GM19468 (cell line): ENCODE results near the gene C17orf107.

ENCODE experiments used
- ATAC-seq: cut with Tn5 transposase; IDR thresholded peaks from one replicate; pipeline ENCODE4 v1.9.1; 2021; ENCODE audit warnings: mild to moderate bottlenecking, moderate library complexity, moderate number of reproducible peaks; ENCODE audit not compliant: unreplicated experiment; ENCODE audit errors: extremely low read depth

C17orf107 gene

GRCh38 chr17:4870855-4871254, 28.5 kb upstream of the C17orf107 start:
- ATAC-seq, result no peak

GRCh38 chr17:4872786-4873185, 26.6 kb upstream of the C17orf107 start:
- no peak for ATAC-seq

GRCh38 chr17:4877089-4877488, 22.2 kb upstream of the C17orf107 start:
- ATAC-seq, result no peak

- no peak for ATAC-seq
These were observed 19.7 kb upstream of the C17orf107 start for GRCh38 chr17:4879601-4880000.

GRCh38 chr17:4880857-4881256, 18.5 kb upstream of the C17orf107 start:
- no peak for ATAC-seq

GRCh38 chr17:4881761-4882555, 17.4 kb upstream of the C17orf107 start:
- ATAC-seq, result no peak

- ATAC-seq, result no peak
These were observed 14.8 kb upstream of the C17orf107 start for GRCh38 chr17:4884489-4884888.

GRCh38 chr17:4886830-4887229, 12.5 kb upstream of the C17orf107 start:
- no peak for ATAC-seq

- no peak for ATAC-seq
These were observed 11.8 kb upstream of the C17orf107 start for GRCh38 chr17:4887581-4887980.

- ATAC-seq, result no peak
These were observed 7.6 kb upstream of the C17orf107 start for GRCh38 chr17:4891411-4892410.

- no peak for ATAC-seq
These were observed 6.7 kb upstream of the C17orf107 start for GRCh38 chr17:4892499-4893221.

GRCh38 chr17:4893272-4893671, 6.1 kb upstream of the C17orf107 start:
- no peak for ATAC-seq

GRCh38 chr17:4893721-4894560, 5.4 kb upstream of the C17orf107 start:
- ATAC-seq, result no peak

- ATAC-seq, result no peak
These were observed 4.2 kb upstream of the C17orf107 start for GRCh38 chr17:4895121-4895520.

GRCh38 chr17:4895657-4896331, 3.5 kb upstream of the C17orf107 start:
- ATAC-seq, result no peak

GRCh38 chr17:4896332-4897197, 2.8 kb upstream of the C17orf107 start:
- no peak for ATAC-seq

GRCh38 chr17:4897198-4897687, 2.1 kb upstream of the C17orf107 start:
- no peak for ATAC-seq

GRCh38 chr17:4897785-4898184, 1.6 kb upstream of the C17orf107 start:
- ATAC-seq, result no peak
